DOHH2 (cell line): Measurements from ENCODE around the gene KIFBP.

Experiments
- H3F3A ChIP-seq: fragments of 200-600 bp; sonication (generic), shearing (Covaris generic); 2 replicates; pipeline ENCODE4 v1.6.0; 2016; ENCODE audit warnings: antibody characterized with exemption, mild to moderate bottlenecking; ENCODE audit not compliant: control insufficient read depth, insufficient read depth
- H3K27ac ChIP-seq: fragments of 200-600 bp; sonication (generic); 2 replicates; pipeline ENCODE4 v1.5.1; 2014; ENCODE audit warnings: low read depth, mild to moderate bottlenecking, low read length, moderate library complexity
- H3K27me3 ChIP-seq: fragments of 200-600 bp; sonication (generic); 2 replicates; pipeline ENCODE4 v1.6.1; 2014; ENCODE audit warnings: mild to moderate bottlenecking, low read length, mixed read lengths; ENCODE audit not compliant: control insufficient read depth
- H3K36me3 ChIP-seq: fragments of 200-600 bp; sonication (generic); 2 replicates; pipeline ENCODE4 v1.6.1; 2014; ENCODE audit warnings: mild to moderate bottlenecking, low read length, moderate library complexity, mixed read lengths; ENCODE audit not compliant: control insufficient read depth
- H3K4me1 ChIP-seq: fragments of 200-600 bp; sonication (generic); 2 replicates; pipeline ENCODE4 v1.6.1; 2014; ENCODE audit warnings: mild to moderate bottlenecking, low read length, mixed read lengths; ENCODE audit not compliant: control insufficient read depth
- H3K4me2 ChIP-seq: fragments of 200-600 bp; sonication (generic); 2 replicates; pipeline ENCODE4 v1.6.0; 2014; ENCODE audit warnings: mild to moderate bottlenecking, low read length, moderate library complexity
- H3K4me3 ChIP-seq: fragments of 200-600 bp; sonication (generic); 2 replicates; pipeline ENCODE4 v1.5.1; 2014; ENCODE audit warnings: mild to moderate bottlenecking, low read length, mixed read lengths
- H3K79me2 ChIP-seq: fragments of 200-600 bp; sonication (generic); 2 replicates; pipeline ENCODE4 v1.6.1; 2014; ENCODE audit warnings: mild to moderate bottlenecking, low read length, mixed read lengths; ENCODE audit not compliant: control insufficient read depth
- H3K9me2 ChIP-seq: fragments of 200-600 bp; sonication (generic); replicated peaks from 2 replicates; pipeline ENCODE4 v1.6.1; 2014; ENCODE audit warnings: mild to moderate bottlenecking, low read length, mixed read lengths; ENCODE audit not compliant: control insufficient read depth
- H3K9me3 ChIP-seq: fragments of 200-600 bp; sonication (generic); 2 replicates; pipeline ENCODE4 v1.6.1; 2014; ENCODE audit warnings: antibody characterized with exemption, low read length, mixed read lengths; ENCODE audit not compliant: control insufficient read depth, insufficient read depth
- H4K20me1 ChIP-seq: fragments of 200-600 bp; sonication (generic); 2 replicates; pipeline ENCODE4 v1.6.0; 2014; ENCODE audit warnings: low read depth, mild to moderate bottlenecking, antibody characterized with exemption, low read length, moderate library complexity; ENCODE audit not compliant: control insufficient read depth, insufficient read depth
- EZH2phosphoT487 ChIP-seq: fragments of 200-600 bp; sonication (generic); IDR thresholded peaks from 2 replicates; pipeline ENCODE4 v1.6.1; 2017; ENCODE audit warnings: borderline replicate concordance, mild to moderate bottlenecking, antibody characterized with exemption, low read length, moderate library complexity, mixed read lengths
- TF ChIP-seq, protein P1 (sequence below): fragments of 200-600 bp; sonication (generic); IDR thresholded peaks from one replicate; pipeline ENCODE4 v1.5.1; 2014; ENCODE audit warnings: antibody characterized with exemption, mild to moderate bottlenecking, low read depth, low read length; ENCODE audit not compliant: poor library complexity, severe bottlenecking

KIFBP gene

GRCh38 chr10:69049566-69049961, 61.0 kb downstream of the KIFBP start:
- no peaks in the 10 kb centered on the region for H3K9me3 ChIP-seq
- TF ChIP-seq, protein P1, sequence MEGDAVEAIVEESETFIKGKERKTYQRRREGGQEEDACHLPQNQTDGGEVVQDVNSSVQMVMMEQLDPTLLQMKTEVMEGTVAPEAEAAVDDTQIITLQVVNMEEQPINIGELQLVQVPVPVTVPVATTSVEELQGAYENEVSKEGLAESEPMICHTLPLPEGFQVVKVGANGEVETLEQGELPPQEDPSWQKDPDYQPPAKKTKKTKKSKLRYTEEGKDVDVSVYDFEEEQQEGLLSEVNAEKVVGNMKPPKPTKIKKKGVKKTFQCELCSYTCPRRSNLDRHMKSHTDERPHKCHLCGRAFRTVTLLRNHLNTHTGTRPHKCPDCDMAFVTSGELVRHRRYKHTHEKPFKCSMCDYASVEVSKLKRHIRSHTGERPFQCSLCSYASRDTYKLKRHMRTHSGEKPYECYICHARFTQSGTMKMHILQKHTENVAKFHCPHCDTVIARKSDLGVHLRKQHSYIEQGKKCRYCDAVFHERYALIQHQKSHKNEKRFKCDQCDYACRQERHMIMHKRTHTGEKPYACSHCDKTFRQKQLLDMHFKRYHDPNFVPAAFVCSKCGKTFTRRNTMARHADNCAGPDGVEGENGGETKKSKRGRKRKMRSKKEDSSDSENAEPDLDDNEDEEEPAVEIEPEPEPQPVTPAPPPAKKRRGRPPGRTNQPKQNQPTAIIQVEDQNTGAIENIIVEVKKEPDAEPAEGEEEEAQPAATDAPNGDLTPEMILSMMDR, result no peak
- TF ChIP-seq EZH2phosphoT487, result no peak
- H3F3A ChIP-seq, result no peaks in the 10 kb centered on the region
- no peak overlapping the region for H3K4me3 ChIP-seq
- peaks cover 6% of the 10 kb centered on the region for H3K4me1 ChIP-seq
- peaks cover 10% of the 10 kb centered on the region for H3K27me3 ChIP-seq
- H3K36me3 ChIP-seq, result no peaks in the 10 kb centered on the region
- no peaks in the 10 kb centered on the region; the same call in 1 of the 2 replicates for H3K9me2 ChIP-seq
- no peaks in the 10 kb centered on the region for H4K20me1 ChIP-seq
- H3K79me2 ChIP-seq, result no peaks in the 10 kb centered on the region
- H3K27ac ChIP-seq, result no peak overlapping the region
- H3K4me2 ChIP-seq, result no peak overlapping the region

DNA sequence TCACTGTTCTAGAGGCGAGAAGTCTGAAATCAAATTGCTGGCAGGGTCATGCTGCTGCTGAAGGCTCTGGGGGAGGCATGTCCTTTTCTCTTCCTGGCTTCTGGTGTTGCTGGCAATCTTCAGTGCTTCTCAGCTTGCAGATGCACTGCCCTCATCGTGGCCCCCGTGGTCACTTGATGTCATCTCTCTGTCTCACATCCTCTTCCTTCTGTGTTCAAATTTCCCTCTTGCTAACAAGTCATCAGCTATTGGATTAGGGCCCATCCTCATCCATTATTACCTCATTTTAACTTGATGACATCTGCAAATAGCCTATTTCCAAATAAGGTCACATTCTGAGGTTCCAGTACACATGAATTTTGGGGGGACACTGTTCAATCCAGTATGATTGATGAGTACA, 62.7 kb downstream of the KIFBP start:
- H3K27ac ChIP-seq, result no peak overlapping the region

DNA sequence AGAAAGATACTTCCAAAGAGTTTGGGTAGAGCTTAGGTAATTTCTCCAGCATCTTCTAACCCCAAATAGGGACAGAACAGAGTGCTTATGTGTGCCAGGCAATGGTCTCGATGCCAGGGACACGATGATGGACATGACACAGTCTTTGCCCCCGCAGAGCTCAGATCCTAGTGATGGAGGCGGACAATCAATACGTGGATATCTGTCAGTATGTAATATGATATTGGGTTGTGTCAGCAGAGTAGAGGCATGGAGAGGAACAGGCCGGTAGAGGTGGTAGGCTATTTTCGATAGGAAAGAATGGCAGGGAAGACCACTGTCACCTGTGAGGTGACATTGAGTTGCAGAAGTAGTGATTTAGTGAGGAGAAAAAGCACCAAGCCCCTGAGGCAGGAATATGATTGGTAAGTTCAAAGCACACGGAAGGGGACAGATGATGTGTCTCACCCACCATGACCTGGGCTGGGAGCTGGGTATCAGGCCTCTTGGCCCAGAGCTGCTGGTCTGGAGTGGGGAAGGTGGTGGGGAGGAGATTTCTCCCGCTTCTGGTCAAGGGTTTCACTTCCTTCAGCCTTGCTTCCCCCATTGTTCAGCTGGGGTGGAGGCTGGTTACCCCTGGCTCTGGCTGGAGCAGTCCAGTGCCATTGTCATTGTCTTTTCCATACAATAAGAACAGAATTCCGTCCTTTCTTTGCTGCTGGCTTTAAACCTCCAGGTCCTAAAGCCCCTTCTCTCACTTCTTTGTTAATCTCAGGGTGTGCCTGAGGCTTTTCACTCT, 63.3 kb downstream of the KIFBP start:
- no peak overlapping the region for H3K4me3 ChIP-seq
- peaks cover 10% of the 10 kb centered on the region for H3K27me3 ChIP-seq
- no peaks in the 10 kb centered on the region; the same call in 1 of the 2 replicates for H3K9me2 ChIP-seq
- no peak overlapping the region for H3K4me2 ChIP-seq
- H3K79me2 ChIP-seq, result no peaks in the 10 kb centered on the region
- no peaks in the 10 kb centered on the region for H3F3A ChIP-seq
- H3K9me3 ChIP-seq, result no peaks in the 10 kb centered on the region
- H4K20me1 ChIP-seq, result no peaks in the 10 kb centered on the region
- H3K27ac ChIP-seq, result no peak overlapping the region
- H3K4me1 ChIP-seq, result no peaks in the 10 kb centered on the region
- TF ChIP-seq, protein P1, result no peak
- no peak for TF ChIP-seq EZH2phosphoT487
- no peaks in the 10 kb centered on the region for H3K36me3 ChIP-seq

More for the DNA sequence above, 62.7 kb downstream of the KIFBP start:
- no peaks in the 10 kb centered on the region for H3K4me1 ChIP-seq
- H3F3A ChIP-seq, result no peaks in the 10 kb centered on the region
- H3K27me3 ChIP-seq, result peaks cover 10% of the 10 kb centered on the region
- no peaks in the 10 kb centered on the region for H4K20me1 ChIP-seq
- H3K36me3 ChIP-seq, result no peaks in the 10 kb centered on the region
- no peaks in the 10 kb centered on the region for H3K79me2 ChIP-seq
- no peaks in the 10 kb centered on the region for H3K9me3 ChIP-seq
- no peak for TF ChIP-seq EZH2phosphoT487
- TF ChIP-seq, protein P1, result no peak
- H3K4me3 ChIP-seq, result no peak overlapping the region
- no peaks in the 10 kb centered on the region; the same call in 1 of the 2 replicates for H3K9me2 ChIP-seq
- H3K4me2 ChIP-seq, result no peak overlapping the region
